OCI-LY7 (cell line): ENCODE data around the gene AIFM1.

ENCODE experiments used
- EZH2phosphoT487 ChIP-seq: fragments of 200-600 bp; sonication (generic); IDR thresholded peaks from 2 replicates; pipeline ENCODE4 v1.6.1; 2018; ENCODE audit warnings: low read depth, borderline replicate concordance, mild to moderate bottlenecking, mixed run types, antibody characterized with exemption, low read length, moderate library complexity, mixed read lengths
- TF ChIP-seq, protein P1 (sequence below): fragments of 200-600 bp; sonication (generic); conservative IDR thresholded peaks from 2 replicates; pipeline ENCODE4 v1.5.1; 2014; ENCODE audit warnings: mild to moderate bottlenecking, antibody characterized with exemption, low read length, moderate library complexity, mixed read lengths

DNA sequence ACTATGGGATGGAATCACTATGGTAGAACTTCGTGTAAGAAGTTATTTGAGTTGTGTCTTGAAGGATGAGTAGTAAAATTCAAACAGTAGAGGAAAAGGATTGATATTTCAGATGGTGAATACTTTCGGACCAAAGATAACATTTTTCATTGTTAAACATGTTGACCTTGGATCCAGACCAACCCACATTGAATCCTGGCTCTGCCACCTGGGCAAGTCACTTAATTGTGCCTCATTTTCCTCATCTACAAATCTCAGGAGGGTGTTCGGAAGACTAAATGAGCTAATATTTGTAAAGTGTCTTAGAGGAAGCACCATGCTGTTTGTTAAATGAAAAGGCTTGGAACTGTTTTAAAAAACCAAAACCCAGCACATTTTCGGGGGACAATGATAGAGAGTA, 1.4 kb upstream of the AIFM1 start:
- TF ChIP-seq, protein P1, sequence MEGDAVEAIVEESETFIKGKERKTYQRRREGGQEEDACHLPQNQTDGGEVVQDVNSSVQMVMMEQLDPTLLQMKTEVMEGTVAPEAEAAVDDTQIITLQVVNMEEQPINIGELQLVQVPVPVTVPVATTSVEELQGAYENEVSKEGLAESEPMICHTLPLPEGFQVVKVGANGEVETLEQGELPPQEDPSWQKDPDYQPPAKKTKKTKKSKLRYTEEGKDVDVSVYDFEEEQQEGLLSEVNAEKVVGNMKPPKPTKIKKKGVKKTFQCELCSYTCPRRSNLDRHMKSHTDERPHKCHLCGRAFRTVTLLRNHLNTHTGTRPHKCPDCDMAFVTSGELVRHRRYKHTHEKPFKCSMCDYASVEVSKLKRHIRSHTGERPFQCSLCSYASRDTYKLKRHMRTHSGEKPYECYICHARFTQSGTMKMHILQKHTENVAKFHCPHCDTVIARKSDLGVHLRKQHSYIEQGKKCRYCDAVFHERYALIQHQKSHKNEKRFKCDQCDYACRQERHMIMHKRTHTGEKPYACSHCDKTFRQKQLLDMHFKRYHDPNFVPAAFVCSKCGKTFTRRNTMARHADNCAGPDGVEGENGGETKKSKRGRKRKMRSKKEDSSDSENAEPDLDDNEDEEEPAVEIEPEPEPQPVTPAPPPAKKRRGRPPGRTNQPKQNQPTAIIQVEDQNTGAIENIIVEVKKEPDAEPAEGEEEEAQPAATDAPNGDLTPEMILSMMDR: no peak
- no peak for TF ChIP-seq EZH2phosphoT487
